HTERT RPE-1 (cell line): ENCODE results near the gene AKAIN1.

Experiments used
- in situ Hi-C: fragments of 300-500 bp; cut with MboI; formaldehyde crosslinking; loops from 4 replicates; pipeline ENCODE4 v1.14.3; 2020; ENCODE audit warnings: low sequenced_read_pairs

The AKAIN1 gene

GRCh38 chr18:5197032-5197434 is at the start of gene AKAIN1:
TSS of gene AKAIN1 (minus strand) at chr18:5197257. CDS start at chr18:5197053, 204 bp downstream.
- in situ Hi-C loops, result no loop called here

GRCh38 chr18:5244941-5245340 is 47.9 kb upstream of the AKAIN1 start:
- in situ Hi-C loops, result no loop called here

GRCh38 chr18:5239447-5239846 is 42.4 kb upstream of the AKAIN1 start:
- in situ Hi-C loops, result no loop called here

- in situ Hi-C loops, result no loop called here
Measured at GRCh38 chr18:5238371-5238976, 41.4 kb upstream of the AKAIN1 start.

- in situ Hi-C loops, result no loop called here
Measured at GRCh38 chr18:5237723-5238370, 40.8 kb upstream of the AKAIN1 start.

GRCh38 chr18:5237083-5237722 is 40.1 kb upstream of the AKAIN1 start:
- in situ Hi-C loops, result no loop called here

GRCh38 chr18:5214583-5215351 is 17.7 kb upstream of the AKAIN1 start:
- in situ Hi-C loops, result no loop called here

- in situ Hi-C loops, result no loop called here
Measured at GRCh38 chr18:5207471-5208150, 10.6 kb upstream of the AKAIN1 start.

GRCh38 chr18:5198311-5198710 is 1.3 kb upstream of the AKAIN1 start:
- in situ Hi-C loops, result no loop called here

- in situ Hi-C loops, result no loop called here
Measured at GRCh38 chr18:5197461-5197860, 404 bp upstream of the AKAIN1 start.

- in situ Hi-C loops, result no loop called here
Measured at GRCh38 chr18:5196253-5197031, 615 bp downstream of the AKAIN1 start.

- in situ Hi-C loops, result no loop called here
Measured at GRCh38 chr18:5195656-5196055, 1.4 kb downstream of the AKAIN1 start.

- in situ Hi-C loops, result no loop called here
Measured at GRCh38 chr18:5180254-5180653, 16.8 kb downstream of the AKAIN1 start.

GRCh38 chr18:5178519-5178918 is 18.5 kb downstream of the AKAIN1 start:
- in situ Hi-C loops, result no loop called here

- in situ Hi-C loops, result no loop called here
Measured at GRCh38 chr18:5175378-5175777, 21.7 kb downstream of the AKAIN1 start.

- in situ Hi-C loops, result no loop called here
Measured at GRCh38 chr18:5173646-5174045, 23.4 kb downstream of the AKAIN1 start.

GRCh38 chr18:5173236-5173635 is 23.8 kb downstream of the AKAIN1 start:
- in situ Hi-C loops, result no loop called here

- in situ Hi-C loops, result no loop called here
Measured at GRCh38 chr18:5167831-5168230, 29.2 kb downstream of the AKAIN1 start.

GRCh38 chr18:5166606-5167280 is 30.3 kb downstream of the AKAIN1 start:
- in situ Hi-C loops, result no loop called here

- in situ Hi-C loops, result no loop called here
Measured at GRCh38 chr18:5164903-5165302, 32.2 kb downstream of the AKAIN1 start.
